Measurements from ENCODE around the gene SLIT3.

DNA sequence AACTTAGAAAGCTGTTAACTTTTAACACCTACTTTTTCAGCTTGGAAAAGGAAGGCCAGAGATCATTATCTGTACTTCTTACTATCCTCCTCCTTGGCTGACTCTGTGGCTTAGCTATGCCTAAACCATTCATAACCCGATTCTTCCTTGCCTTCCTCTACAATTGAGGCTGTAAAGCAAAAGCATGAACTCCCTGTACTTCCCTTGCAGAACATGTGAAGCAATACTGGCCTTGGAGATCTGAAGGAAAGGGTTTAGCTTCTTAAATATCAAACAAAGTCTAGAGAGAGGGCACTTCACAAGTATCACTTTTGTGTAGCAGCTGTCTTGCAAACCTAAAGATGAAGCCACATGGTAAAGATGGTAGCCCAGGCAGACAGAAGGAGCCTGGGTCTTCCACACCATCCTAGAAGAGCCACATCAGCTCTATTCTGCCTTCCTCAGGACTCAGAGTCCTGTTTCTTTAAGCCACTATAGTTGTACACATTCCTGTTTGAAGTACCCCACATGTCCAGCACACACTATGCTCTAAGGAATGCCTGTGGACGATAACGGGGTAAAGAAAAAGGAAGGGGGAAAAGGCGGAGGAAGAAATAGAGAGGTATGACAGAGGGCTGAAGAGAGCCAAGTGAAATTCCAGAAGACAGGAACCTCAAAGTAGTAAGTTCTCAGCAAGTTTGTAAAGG, 169.2 kb downstream of the SLIT3 start:
- TF ChIP-seq EZH2phosphoT487 (IDR thresholded peaks at IDR 0.05; ENCODE audit: borderline replicate concordance, low read length): no peak
- TF ChIP-seq CTCF (IDR thresholded peaks at IDR 0.05; ENCODE audit: low read depth, low read length, poor library complexity, severe bottlenecking): no peak

All from DOHH2 (cell line).